Stimulated activated CD8-positive, alpha-beta memory T cell treated with anti-CD3 and anti-CD28 coated beads, Interleukin-7, amount 100 ng/mL, for 1 hour (primary cell): Measurements from ENCODE around the gene SORL1-AS1.
"Not testable (repeated sequence)": the region's sequence is repeated elsewhere in the genome, so short reads cannot be mapped to it uniquely, and the experiment has no call there.

Source experiments
- DNase-seq, 2 donors: peaks; one replicate each; pipeline ENCODE4 v3.0.0-alpha.2; 2020; ENCODE audit warnings: low read depth in 2 of 2

SORL1-AS1 gene

GRCh38 chr11:121452609-121453150, at the start of gene SORL1-AS1:
Gene SORL1-AS1 (minus strand): TSS chr11:121452967.
- DNase-seq = no peak

GRCh38 chr11:121500717-121501116, 48.0 kb upstream of the SORL1-AS1 start:
- DNase-seq = no peak

- DNase-seq = no peak
Measured at GRCh38 chr11:121500275-121500674, 47.5 kb upstream of the SORL1-AS1 start.

GRCh38 chr11:121499405-121499804, 46.6 kb upstream of the SORL1-AS1 start:
- no peak for DNase-seq

- no peak for DNase-seq
Measured at GRCh38 chr11:121497176-121497998, 44.6 kb upstream of the SORL1-AS1 start.

- DNase-seq = no peak
Measured at GRCh38 chr11:121494355-121495099, 41.8 kb upstream of the SORL1-AS1 start.

- no peak for DNase-seq
Measured at GRCh38 chr11:121489823-121490222, 37.1 kb upstream of the SORL1-AS1 start.

GRCh38 chr11:121488641-121489040, 35.9 kb upstream of the SORL1-AS1 start:
- DNase-seq = no peak

- DNase-seq = no peak
Measured at GRCh38 chr11:121488170-121488569, 35.4 kb upstream of the SORL1-AS1 start.

- DNase-seq = no peak
Measured at GRCh38 chr11:121487191-121487590, 34.4 kb upstream of the SORL1-AS1 start.

GRCh38 chr11:121486054-121486453, 33.3 kb upstream of the SORL1-AS1 start:
- no peak for DNase-seq

- no peak for DNase-seq
Measured at GRCh38 chr11:121485216-121485615, 32.4 kb upstream of the SORL1-AS1 start.

- no peak for DNase-seq
Measured at GRCh38 chr11:121483805-121484480, 31.2 kb upstream of the SORL1-AS1 start.

GRCh38 chr11:121482231-121483129, 29.7 kb upstream of the SORL1-AS1 start:
- peak; percentile 30 to 43 for DNase-seq

GRCh38 chr11:121481484-121482230, 28.9 kb upstream of the SORL1-AS1 start:
- DNase-seq = not testable (repeated sequence)

GRCh38 chr11:121479698-121480238, 27.0 kb upstream of the SORL1-AS1 start:
- no peak for DNase-seq

GRCh38 chr11:121478895-121479697, 26.3 kb upstream of the SORL1-AS1 start:
- no peak for DNase-seq

GRCh38 chr11:121478226-121478894, 25.6 kb upstream of the SORL1-AS1 start:
- DNase-seq = no peak
